ENCODE results near the gene CCDC85B. TPM values are rescaled to one million over a fixed set of nuclear protein-coding genes. Genes with fewer than 3 reads are reported as not detected.

The CCDC85B gene
- total and polyA plus RNA-seq, 2 of the 13 experiments (the other 11 are each of a cell fraction or from before 2014, with no cell fraction given), result 8.2 to 19.5 TPM

DNA sequence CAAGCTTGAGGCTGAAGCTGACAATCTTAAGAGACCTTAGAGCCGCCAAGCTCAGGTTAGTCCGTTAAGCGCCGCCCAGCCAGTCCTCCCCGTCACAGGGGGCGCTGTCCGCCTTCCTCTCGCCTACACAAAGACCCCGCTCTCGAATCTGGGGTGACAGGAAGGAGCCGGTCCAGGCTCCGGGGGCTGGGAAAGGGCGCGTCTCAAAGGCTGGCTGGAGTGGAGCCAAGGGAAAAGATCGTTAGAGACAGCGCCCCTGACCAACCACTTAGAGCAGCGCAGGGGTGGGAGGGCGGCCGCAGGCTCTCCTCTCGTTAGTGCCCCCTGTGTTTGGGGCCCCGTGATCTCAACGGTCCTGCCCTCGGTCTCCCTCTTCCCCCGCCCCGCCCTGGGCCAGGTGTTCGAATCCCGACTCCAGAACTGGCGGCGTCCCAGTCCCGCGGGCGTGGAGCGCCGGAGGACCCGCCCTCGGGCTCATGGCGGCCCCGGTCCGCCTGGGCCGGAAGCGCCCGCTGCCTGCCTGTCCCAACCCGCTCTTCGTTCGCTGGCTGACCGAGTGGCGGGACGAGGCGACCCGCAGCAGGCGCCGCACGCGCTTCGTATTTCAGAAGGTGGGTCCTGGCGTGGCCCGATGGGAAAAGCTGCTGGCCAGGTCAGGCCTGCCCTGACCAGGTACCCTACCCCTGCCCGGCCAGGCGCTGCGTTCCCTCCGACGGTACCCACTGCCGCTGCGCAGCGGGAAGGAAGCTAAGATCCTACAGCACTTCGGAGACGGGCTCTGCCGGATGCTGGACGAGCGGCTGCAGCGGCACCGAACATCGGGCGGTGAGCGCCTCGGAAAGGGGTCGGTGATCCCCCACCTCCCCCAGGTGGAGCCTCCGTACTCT, 30.0 kb upstream of the CCDC85B start, which contains the start of gene MUS81 (continued):
- TF ChIP-seq, protein P1, sequence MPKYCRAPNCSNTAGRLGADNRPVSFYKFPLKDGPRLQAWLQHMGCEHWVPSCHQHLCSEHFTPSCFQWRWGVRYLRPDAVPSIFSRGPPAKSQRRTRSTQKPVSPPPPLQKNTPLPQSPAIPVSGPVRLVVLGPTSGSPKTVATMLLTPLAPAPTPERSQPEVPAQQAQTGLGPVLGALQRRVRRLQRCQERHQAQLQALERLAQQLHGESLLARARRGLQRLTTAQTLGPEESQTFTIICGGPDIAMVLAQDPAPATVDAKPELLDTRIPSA (CRISPR knock-in tag; IDR thresholded peaks at IDR 0.05; ENCODE audit: borderline replicate concordance), result no peak; the same call in 1 of the 2 replicates
- TF ChIP-seq ZNF672 (CRISPR knock-in tag; IDR thresholded peaks at IDR 0.05) (no peak), ZFAT (CRISPR knock-in tag; conservative IDR thresholded peaks at IDR 0.05) (no peak), KLF11 (CRISPR knock-in tag; IDR thresholded peaks at IDR 0.05) (no peak), ZFP90 (CRISPR knock-in tag; IDR thresholded peaks at IDR 0.05; ENCODE audit: borderline replicate concordance) (0 out of 2 replicates have a peak, but pooled peaks have one; percentile 48), ZNF143 (CRISPR knock-in tag; IDR thresholded peaks at IDR 0.05) (peak; percentile 82), ZSCAN21 (CRISPR knock-in tag; IDR thresholded peaks at IDR 0.05; ENCODE audit: borderline replicate concordance) (0 out of 2 replicates have a peak, but pooled peaks have one; percentile 29), ZNF496 (CRISPR knock-in tag; IDR thresholded peaks at IDR 0.05; ENCODE audit: insufficient replicate concordance) (no peak), ZNF484 (CRISPR knock-in tag; IDR thresholded peaks at IDR 0.05; ENCODE audit: borderline replicate concordance, low read depth) (no peak), ZNF326 (CRISPR knock-in tag; IDR thresholded peaks at IDR 0.05; ENCODE audit: borderline replicate concordance) (no peak), RBM39 (IDR thresholded peaks at IDR 0.05; ENCODE audit: low read depth, low read length, poor library complexity, severe bottlenecking) (peak; percentile 75), ZBTB8A (CRISPR knock-in tag; IDR thresholded peaks at IDR 0.05; ENCODE audit: borderline replicate concordance, low read depth) (no peak; the same call in 1 of the 2 replicates), ZNF24 (IDR thresholded peaks at IDR 0.05) (no peak), FOXK1 (CRISPR knock-in tag; IDR thresholded peaks at IDR 0.05; ENCODE audit: borderline replicate concordance, low read depth) (peak; percentile 71; the same call in 1 of the 2 replicates), TAF15 (IDR thresholded peaks at IDR 0.05; ENCODE audit: low read depth, low read length, poor library complexity, severe bottlenecking) (peak; percentile 52)
- TF ChIP-seq, protein P2, sequence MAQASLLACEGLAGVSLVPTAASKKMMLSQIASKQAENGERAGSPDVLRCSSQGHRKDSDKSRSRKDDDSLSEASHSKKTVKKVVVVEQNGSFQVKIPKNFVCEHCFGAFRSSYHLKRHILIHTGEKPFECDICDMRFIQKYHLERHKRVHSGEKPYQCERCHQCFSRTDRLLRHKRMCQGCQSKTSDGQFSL (CRISPR knock-in tag; IDR thresholded peaks at IDR 0.05), result no peak
- TF ChIP-seq, protein P3, sequence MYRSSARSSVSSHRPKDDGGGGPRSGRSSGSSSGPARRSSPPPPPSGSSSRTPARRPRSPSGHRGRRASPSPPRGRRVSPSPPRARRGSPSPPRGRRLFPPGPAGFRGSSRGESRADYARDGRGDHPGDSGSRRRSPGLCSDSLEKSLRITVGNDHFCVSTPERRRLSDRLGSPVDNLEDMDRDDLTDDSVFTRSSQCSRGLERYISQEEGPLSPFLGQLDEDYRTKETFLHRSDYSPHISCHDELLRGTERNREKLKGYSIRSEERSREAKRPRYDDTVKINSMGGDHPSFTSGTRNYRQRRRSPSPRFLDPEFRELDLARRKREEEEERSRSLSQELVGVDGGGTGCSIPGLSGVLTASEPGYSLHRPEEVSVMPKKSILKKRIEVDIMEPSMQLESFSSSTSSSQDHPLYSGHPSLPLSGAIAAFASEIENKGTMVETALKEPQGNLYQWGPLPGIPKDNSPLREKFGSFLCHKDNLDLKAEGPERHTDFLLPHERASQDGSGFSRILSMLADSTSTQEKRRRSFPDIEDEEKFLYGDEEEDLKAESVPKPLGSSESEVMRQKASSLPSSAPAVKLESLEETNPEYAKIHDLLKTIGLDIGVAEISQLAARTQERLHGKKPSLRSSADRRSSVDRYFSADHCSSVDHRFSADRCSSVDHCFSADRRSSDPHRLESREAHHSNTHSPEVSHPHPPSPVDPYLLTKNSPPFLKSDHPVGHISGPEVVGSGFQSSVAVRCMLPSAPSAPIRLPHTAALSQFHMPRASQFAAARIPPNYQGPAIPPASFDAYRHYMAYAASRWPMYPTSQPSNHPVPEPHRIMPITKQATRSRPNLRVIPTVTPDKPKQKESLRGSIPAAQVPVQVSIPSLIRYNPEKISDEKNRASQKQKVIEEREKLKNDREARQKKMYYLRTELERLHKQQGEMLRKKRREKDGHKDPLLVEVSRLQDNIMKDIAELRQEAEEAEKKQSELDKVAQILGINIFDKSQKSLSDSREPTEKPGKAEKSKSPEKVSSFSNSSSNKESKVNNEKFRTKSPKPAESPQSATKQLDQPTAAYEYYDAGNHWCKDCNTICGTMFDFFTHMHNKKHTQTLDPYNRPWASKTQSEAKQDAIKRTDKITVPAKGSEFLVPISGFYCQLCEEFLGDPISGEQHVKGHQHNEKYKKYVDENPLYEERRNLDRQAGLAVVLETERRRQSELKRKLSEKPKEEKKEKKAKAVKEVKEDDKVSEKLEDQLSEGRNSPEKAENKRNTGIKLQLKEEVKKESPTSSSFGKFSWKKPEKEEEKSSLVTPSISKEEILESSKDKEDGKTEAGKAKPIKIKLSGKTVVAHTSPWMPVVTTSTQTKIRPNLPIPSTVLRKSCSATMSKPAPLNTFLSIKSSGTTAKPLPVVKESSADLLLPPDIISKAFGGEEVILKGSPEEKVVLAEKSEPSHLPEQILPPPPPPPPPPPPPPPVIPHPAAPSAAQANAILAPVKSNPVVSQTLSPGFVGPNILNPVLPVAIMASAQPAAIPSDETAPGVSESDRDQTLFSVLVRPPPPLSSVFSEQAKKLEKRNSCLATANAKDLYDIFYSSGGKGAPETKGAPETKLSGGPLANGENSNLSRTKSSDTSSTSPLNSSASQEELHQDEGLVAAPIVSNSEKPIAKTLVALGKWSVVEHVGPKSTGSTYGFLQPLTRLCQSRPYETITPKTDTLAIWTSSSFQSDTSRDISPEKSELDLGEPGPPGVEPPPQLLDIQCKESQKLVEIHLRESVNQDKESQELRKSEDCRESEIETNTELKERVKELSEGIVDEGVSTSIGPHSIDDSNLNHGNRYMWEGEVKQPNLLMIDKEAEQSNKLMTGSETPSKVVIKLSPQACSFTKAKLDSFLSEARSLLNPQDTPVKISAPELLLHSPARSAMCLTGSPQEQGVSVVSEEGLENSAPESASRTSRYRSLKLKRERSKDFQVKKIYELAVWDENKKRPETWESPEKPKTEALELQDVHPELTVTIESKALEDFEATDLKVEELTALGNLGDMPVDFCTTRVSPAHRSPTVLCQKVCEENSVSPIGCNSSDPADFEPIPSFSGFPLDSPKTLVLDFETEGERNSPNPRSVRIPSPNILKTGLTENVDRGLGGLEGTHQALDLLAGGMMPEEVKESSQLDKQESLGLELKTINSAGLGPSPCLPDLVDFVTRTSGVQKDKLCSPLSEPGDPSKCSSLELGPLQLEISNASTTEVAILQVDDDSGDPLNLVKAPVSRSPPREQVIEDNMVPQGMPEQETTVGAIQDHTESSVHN (CRISPR knock-in tag; IDR thresholded peaks at IDR 0.05), result no peak

Data from HepG2 (cell line).